ENCODE data around the gene PATL1.
"Not testable (repeated sequence)": the region's sequence is repeated elsewhere in the genome, so short reads cannot be mapped to it uniquely, and the experiment has no call there.

PATL1 gene

DNA sequence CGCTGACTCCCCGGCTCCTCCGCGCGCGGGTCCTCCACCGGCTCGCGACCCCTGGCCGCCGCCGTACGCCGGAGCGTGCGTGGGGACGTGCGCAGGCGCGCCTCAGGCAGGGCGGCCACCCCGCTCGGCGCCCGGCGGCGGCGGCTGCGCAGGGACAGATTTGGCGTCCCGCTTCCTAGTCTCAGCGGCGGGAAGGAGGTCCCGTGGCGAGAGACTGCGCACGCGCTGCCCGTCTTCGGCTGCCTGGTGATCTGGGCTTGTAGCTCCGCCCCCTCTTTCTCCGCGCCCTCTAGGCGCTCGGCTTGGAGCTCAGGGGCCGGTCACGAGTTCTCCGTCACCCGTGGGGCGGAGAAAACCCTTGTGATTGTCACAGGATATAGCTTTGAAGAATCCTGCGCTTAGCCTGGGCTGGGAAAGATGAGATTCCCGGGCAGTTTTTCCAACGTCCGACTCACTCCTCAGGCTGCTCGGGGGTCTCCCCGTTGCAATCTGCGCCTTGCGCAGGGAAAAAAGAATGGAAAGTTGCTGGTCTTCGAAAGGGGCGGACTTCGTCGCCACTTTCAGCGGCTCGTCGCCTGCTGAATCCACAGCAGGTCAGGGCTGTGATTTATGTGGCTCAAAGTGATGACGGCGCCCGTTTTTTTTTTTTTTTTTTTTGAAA lies at the start of gene PATL1:
TSS of gene PATL1 (minus strand) at position 88 of the 661 bp plus-strand sequence. CDS start 142 bp downstream, outside the sequence.
- DNase-seq: peak; percentile 86 to 99 (median 98)

GRCh38 chr11:59716051-59716450 lies 47.2 kb upstream of the PATL1 start:
- DNase-seq: no peak

DNA sequence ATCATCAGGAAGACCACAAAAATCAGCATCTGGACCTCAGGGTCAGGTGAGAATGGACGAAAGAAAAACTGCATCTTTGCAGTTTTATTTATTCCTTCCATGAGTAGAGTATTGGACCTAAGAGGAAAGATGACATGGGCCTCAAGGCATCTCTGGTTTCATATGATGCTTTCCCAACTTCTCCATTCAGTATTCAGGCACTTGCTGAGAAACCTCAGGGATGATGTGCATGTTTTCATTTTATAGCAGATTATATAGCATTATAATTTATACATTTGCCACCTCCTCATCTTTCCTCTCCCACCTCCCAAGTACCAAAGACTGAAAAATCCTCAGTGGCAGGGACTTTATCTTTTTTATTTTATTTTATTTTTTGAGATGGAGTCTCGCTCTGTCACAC lies 44.9 kb upstream of the PATL1 start, which contains the start of gene OR10V1:
TSS of gene OR10V1 (minus strand) at position 101 of the 400 bp plus-strand sequence. CDS start at position 101, 0 bp downstream.
- DNase-seq: no peak

DNA sequence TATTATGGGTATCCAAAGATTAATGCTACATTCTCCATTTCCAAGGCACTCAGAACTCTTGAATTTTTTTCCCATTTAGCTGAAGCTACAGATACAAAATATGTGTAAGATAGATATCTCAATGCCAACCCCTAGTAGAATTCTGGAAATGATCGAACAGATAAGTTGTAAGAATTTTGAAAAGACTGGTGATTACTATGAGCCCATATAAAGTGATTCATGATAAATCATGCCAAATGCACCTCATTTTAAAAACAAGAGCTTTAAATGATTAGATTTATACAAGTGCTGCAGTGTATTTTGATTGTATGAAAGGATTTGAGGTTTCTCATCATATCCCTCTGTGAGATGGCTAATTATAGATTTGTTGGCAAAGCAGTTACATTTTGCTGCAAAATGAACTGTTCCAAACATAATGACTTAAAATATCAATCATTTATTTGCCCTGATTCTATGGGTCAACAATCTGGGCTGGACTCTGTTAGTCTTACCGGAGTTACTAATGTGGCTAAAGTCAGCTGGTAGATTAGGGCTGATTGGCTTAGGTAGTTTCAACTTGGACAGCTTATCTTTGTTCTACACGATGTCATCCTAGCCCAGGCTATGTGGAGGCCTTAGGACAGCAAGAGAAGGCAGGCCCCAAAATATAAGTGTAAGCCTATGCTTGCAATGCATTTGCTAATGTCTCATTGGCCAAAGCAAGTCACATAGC lies 41.5 kb upstream of the PATL1 start:
- DNase-seq: no peak

- DNase-seq: no peak
Observed at GRCh38 chr11:59708537-59708936, 39.7 kb upstream of the PATL1 start.

DNA sequence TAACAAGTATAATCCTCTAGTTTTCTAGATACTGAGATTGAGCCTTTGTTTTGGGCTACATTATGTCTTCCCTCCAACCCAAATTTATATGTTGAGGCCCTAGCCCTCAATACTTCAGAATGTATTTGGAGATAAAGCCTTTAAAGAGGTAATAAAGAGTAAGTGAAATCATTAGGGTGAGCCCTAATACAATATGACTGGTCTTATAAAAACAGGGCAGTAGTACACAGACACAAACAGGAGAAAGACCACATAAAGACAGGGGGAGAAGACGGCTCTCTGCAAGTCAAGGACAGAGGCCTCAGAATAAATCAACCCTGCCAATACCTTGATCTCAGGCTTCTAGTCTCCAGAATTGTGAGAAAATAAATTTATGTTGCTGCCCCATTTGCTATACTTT lies 38.5 kb upstream of the PATL1 start:
- no peak for DNase-seq

GRCh38 chr11:59706518-59707285 lies 37.9 kb upstream of the PATL1 start:
- DNase-seq: no peak

DNA sequence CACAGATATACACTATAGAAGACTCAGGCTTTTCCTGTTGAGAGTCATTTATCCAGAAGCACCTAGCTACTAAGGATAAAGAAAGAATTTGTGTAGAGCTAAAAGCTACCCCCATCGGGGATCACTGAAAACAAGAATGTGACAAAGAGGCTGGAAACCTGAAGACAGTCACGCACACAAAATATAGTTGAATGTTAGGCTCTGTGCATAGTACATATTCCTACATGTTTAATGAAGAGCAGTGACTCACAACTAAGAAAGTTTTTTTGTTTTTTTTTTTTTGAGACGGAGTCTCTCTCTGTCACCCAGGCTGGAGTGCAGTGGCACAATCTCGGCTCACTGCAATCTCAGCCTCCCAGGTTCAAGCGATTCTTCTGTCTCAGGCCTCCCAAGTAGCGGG lies 36.5 kb upstream of the PATL1 start:
- DNase-seq: no peak

GRCh38 chr11:59703515-59703914 lies 34.7 kb upstream of the PATL1 start:
- not testable (repeated sequence) for DNase-seq

- DNase-seq: not testable (repeated sequence)
Observed at GRCh38 chr11:59700157-59700556, 31.3 kb upstream of the PATL1 start.

DNA sequence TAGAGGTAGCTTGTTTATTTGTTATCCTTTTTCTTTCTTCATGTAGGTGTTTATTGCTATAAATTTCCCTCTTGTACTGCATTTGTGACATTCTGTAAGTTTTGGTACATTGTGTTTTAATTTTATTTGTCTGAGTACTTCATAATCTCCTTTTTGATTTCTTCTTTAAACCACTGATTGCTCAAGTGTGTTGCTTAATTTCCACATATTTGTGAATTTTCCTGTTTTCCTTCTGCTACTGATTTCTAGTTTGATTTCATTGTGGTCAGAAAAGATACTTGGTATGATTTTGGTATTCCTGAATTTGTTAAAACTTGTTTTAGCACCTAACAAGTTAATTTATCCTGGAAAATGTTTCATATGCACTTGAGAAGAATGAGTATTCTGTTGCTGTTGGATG lies 29.7 kb upstream of the PATL1 start:
- no peak for DNase-seq

DNA sequence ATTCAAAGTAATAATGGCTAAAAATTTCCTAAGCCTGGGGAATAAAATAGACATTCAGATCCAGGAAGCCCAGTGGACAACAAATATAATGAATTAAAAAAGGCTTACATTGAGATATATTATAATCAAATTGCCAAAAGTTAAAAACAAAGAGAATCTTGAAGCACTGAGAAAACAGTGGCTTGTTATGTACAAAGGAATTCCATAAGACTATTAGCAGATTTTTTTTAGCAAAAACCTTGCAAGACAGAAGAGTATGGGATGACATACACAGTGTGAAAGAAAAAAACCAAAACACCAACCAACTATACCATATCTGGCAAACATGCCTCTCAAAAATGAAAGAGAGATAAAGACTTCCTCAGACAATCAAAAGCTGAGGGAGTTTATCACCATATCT lies 24.1 kb upstream of the PATL1 start:
- no peak for DNase-seq

DNA sequence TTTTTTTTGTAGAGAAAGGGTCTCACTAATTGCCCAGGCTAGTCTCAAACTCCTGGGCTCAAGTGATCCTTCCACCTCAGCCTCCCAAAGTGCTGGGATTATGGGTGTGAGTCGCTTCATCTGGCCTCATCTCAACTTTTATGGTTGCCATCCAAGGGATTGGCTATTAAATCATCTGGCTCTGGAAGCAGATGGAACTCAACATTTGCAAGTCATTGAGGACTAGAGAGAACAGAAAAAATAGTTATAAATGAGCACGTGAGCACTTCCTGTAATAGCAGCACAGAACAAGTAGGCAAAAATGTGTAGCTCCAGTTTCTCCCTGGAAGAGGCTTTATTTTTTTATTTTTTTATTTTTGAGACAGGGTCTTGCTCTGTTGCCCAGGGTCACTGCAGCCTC lies 22.3 kb upstream of the PATL1 start:
- no peak for DNase-seq

DNA sequence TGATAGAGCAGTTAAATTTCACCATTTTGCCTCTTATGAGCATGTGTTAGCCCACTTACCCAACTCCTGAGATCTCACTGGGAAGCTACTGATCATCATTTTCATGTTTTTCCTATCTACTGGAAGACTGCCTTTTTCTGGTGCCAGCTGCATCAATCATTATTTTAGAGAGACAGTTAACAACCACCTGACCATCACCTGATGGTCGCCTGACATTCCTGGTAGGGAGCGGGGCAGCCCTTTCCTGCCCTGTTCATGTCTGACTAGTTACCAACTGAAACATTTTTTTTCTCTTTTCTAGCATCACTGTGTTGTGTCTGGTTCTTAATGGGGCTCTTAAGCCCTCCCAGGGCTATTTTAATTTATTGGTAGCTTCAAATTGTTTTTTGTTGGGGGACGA lies 20.2 kb upstream of the PATL1 start:
- DNase-seq: no peak

GRCh38 chr11:59681260-59681725 lies 12.5 kb upstream of the PATL1 start:
- DNase-seq: not testable (repeated sequence)

DNA sequence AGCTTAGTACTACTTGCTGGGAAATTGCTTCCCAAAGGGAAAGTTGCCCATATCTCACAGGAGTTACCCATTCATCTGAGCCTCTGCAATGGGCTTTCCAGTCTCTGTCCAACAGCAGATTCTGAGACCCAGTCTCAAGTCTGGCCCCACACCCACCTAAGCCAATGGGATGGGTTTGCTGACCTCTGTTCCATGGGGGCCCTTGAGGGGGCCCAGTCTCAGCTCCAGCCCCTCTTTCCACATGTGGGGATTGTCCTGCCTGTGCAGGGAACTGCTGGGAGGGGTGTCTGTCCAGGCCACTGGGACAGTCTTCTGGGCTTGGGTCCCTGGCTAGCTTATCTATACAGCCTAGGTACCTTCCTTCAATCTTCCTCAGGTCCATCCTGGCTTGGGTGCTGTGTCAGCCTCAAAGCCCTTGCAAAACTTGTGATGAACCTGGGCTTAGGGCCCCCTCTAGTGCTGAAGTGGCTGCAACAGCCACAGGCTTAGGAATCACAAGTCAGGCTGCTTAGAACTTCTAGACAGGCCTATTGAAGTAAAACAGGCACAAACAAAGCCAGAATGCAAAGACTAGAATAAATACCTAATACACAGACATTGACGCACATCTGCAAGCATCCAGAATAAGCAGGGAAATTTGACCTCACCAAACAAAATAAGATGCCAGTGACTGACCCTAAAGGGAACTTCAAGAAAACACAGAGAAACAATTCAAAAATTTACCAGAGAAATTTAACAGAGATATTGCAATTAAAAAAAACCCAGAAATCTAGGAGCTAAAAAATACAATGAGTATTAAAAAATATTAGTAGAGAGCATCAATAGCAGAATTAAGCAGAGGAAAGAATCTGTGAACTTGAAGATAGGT lies 11.7 kb upstream of the PATL1 start:
- peak in 14 of 58 donors; percentile 0 to 35 (median 4) for DNase-seq

- DNase-seq: no peak
Observed at GRCh38 chr11:59679347-59679746, 10.5 kb upstream of the PATL1 start.

GRCh38 chr11:59678813-59679165 lies 10.0 kb upstream of the PATL1 start:
- no peak for DNase-seq

GRCh38 chr11:59678118-59678812 lies 9.4 kb upstream of the PATL1 start:
- no peak for DNase-seq

- no peak for DNase-seq
Observed at GRCh38 chr11:59676205-59676604, 7.4 kb upstream of the PATL1 start.
